GM19324 (cell line): Measurements from ENCODE around the gene SFXN3.

Source experiments
- ATAC-seq: cut with Tn5 transposase; IDR thresholded peaks from one replicate; pipeline ENCODE4 v1.9.1; 2021; ENCODE audit warnings: mild to moderate bottlenecking, moderate library complexity; ENCODE audit not compliant: unreplicated experiment, low FRiP score

Gene SFXN3

DNA sequence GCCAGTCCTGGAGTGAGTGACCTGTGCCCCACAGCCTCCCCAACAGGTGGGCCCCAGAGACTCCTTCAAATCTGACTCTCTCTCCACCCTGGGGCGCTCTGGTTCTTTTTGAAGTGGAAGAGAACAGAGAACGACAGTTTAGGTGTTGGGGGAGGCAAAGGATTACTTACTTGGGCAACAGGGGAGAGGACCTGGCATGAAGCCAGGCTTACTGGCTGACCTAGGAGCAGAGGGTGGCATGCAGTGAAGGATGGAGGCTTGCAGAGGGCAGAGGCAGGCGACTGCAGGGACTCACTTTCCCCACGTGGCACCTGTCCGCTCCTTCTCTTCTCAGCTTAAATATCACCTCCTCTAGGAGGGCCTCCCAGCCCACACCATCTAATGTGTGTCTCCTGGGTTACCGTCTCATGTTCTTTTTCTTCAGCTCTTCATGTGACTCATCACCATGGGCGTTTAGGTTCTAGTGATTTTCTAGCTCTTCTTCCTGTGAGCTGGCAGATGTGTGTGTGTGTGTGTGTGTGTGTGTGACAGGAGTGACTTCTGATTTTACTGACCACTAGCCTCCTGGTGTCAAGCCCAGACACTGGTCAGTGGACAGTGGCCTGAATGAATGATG is 16.0 kb upstream of the SFXN3 start:
- ATAC-seq = no peak

DNA sequence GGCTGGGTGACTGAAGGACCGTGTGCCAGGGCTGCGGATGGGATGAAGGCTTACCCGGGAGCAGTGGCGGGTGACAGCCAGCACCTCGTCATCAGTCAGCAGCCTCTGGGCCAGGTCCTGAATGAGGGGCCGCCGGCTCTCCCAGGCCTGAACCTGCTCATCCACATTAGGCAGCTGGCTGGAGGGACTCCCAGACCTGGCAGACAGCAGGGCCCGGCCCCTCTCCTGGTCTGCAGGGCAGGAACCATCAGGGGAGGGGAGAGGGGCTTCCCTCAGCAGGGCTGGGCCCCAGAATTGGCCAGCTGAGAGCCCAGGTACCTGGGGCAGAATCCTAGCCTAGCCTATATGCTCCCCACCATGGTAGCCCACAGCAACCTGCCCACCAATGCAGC is 15.5 kb upstream of the SFXN3 start:
- ATAC-seq = no peak

DNA sequence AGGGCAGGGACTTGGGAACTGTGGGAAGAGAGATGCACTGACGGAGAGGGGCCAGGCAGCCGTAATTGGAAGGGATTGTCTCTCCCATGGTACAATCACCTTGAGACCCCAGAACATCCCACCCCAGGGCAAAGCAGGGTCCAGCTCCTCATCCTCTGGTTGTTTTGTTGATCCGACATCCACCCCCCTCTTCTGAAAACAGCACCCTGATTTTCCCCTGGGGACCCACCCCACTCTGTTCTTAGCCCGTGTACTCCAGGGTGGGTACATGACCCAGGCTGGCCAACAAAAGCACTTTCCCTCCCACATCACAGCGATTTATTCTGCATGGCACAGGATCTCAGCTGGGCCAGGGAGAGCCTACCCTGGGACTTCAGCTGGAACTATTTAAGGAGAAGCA is 14.2 kb upstream of the SFXN3 start:
- ATAC-seq = no peak

DNA sequence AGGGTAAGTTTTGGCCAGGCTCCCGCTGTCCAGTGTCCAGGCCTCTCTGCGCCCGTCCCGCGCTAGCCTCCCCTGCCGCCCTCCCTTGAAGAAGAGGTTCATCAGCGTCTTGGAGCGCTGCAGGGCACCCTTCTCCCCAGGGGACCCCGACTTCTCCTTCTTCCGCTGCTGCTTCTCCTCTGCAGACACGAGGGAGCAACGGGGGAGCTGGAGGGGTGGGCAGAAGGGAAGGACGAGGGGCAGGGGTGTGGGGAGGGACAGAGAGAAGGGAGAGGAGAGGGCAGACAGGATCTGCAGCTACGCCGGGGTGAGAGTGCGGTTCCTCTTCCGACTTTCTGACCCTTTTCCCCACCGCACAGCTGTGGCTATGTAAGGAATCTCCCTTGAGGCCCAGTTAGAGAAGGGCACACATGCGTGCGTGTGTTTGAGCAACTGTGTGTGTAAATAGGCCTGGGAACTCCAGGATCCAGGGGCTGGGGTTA is 12.9 kb upstream of the SFXN3 start:
- no peak for ATAC-seq

DNA sequence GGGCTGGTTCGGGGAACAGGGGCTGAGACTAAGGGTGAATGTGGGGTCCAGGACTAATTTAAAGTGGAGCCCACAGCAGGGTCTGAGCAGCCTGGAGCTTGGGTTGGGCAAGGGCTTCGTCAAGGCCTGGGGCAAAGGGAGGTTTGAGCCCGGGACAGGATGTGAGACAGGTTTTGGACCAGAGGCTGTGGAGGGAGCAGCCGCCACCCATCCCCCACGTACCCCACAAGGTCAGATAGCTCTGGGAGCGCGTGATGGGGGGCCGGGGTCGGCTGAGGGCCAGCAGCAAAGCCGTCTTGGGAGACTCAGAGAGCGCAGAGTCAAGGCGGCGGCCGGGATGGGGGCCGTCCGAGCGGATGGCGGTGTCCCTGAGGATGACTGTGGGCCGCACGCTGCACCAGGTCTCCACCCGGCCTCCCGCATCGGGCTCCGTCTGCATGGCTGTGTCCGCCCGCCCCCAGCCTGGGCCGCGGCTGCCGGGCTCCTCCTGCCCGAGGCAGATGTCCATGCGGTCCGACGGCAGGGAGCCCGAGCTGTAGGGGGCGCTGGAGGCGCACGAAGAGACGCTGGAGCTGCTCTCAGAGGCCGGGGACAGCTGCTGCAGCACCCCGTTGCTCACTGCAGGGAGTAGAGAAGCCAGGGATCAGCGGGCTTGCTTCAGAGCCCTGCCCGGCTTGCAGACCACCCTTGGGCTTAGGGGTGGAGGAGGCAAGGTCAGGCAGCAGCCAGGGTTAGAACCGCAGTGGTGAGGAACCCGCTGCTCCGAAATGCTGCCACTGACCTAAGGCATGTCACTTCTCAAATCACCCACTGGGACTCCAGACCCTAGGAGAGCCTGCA is 12.2 kb upstream of the SFXN3 start:
- no peak for ATAC-seq

DNA sequence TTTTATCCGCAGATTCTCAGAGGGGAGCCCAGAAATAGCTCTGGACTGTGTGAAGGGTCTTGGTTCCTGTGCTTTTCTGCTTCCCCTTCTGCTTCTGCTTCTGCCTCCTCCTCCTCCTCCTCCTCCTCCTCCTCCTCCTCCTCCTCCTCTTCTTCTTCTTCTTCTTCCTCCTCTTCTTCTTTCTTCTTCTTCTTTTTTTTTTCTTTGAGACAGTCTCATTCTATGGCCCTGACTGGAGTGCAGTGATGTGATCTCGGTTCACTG is 11.7 kb upstream of the SFXN3 start:
- no peak for ATAC-seq

DNA sequence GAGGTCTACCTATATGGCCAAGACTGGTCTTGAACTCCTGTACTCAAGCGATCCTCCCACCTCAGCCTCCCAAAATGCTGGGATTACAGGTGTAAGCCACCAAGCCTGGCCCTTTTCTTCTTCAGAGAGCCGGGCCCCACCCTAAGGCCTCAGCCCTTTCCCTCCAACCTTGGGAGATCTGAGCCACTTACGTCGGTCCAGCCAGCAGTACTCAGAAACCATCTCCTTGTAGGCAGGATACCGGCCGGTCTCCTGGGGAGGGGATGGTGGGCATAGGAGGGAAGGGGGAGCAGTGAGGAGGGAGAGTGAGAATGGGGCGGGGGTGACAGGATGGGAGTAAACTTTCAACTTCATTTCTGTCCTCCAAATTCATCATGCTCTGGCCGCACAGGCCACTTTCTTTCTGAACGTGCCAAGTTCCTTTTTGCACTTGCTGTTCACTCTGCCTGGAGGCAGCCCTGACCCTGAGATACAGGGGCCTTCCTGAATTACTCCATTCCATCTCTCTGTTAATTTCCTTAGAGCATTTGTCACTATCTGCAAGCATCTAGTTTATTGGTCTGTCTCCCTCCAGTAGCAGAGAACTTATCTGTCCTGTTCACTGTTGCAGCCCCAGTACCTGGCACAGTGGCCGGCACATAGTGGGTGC is 10.5 kb upstream of the SFXN3 start:
- no peak for ATAC-seq

DNA sequence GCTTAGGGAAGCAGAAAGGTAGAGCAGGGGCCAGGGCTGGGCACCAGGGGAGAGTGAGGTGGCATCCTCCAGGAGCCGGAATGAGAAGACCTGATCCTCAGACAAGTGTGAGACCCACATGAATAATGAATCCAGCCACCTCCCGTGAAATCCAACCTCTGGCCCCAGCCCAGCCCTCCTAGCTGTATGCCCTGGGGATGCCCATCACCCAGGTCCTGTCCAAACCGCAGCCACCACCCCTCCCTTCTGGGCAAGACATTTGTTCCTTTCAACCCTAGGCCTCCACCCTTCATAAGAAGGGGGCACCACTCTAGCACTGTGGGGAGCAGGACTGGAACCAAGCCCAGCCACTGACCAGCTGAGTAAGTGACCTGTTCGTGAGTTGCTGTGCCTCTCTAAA is 9.8 kb upstream of the SFXN3 start:
- ATAC-seq = no peak

DNA sequence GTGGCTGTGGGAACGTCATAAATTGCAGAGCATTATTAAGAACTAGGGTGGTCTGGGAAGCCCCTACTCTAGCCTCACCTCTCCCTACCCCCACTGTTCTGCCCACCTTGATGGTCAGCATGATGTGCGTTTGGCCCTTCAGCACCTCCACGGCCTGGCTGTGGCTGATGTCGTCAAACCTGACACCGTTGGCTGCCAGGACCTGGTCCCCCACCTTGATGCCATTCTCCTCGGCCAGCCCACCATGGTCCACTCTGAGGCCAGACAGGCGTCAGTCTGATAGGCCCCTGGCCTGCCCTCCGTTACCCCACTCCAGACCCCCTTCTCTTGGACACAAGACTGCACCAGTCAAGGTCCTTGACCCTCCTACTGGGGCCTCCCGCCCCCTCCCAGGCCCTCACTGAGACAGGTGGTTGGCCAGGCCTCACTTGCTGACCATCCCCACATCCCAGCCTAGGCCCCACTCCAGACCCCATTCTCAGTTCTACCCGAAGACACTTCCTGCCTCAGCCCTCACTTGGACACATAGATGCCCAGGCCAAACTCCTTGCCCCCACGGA is 9.3 kb upstream of the SFXN3 start:
- ATAC-seq = no peak

DNA sequence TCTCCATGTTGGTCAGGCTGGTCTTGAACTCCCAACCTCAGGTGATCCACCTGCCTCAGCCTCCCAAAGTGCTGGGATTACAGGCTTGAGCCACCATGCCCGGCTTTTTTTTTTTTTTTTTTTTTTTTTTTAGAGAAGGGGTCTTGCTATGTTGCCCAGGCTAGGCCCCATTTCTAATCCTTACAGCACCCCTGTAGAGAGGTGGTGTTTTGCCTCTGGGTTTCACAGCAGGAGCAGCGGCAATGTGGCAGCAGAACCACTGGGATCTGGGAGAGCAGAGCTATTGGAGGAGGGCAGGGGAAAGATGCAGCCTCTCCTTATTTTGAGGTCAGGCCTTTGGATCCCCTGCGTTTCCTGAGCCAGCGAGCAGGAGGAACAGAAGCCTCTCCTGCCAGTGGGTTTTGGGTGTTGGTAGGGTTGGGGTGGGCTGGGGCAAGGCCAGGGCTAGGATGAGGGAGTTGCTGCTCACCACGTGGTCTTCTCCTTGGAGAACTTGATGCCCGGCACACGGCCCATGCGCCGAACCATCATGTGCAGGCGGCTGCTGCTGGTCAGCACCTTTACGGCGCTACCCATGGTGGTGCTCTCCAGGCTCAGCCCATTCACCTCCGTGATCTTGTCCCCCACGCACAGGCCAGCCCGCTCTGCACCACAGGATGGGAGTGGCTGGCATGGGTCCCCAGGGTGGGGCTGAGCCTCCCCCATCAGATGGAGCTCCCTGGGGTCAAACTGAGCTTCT is 7.9 kb upstream of the SFXN3 start:
- ATAC-seq = no peak

DNA sequence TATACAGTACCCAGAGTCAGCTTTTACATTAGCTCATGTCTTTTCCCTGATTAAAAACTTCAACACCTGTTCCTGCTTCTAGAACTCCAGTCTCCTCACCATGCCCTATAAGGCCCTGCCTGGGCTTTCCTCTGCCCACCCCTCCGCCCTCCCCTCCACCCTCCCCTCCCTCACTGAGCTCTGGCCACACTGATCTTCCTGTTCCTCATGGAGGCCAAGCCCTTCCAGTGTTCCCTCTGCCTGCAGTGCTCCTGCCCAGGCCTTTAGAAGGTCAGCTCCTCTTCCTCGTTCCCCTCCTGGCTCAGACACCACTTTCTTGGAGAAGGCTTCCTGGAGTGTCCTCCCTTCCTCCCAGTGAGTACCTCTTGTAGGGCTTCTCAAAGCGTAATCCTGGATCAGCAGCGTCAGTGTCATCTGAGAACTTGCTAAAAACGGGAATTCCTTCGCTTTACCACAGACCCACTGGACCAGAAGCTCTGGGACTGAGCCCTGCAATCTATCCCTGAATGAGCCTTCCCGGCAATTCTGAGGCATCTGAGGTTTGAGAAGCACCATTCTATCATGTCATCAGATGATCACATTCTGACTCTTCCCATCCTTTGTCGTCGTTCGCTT is 3.8 kb upstream of the SFXN3 start:
- no peak for ATAC-seq

DNA sequence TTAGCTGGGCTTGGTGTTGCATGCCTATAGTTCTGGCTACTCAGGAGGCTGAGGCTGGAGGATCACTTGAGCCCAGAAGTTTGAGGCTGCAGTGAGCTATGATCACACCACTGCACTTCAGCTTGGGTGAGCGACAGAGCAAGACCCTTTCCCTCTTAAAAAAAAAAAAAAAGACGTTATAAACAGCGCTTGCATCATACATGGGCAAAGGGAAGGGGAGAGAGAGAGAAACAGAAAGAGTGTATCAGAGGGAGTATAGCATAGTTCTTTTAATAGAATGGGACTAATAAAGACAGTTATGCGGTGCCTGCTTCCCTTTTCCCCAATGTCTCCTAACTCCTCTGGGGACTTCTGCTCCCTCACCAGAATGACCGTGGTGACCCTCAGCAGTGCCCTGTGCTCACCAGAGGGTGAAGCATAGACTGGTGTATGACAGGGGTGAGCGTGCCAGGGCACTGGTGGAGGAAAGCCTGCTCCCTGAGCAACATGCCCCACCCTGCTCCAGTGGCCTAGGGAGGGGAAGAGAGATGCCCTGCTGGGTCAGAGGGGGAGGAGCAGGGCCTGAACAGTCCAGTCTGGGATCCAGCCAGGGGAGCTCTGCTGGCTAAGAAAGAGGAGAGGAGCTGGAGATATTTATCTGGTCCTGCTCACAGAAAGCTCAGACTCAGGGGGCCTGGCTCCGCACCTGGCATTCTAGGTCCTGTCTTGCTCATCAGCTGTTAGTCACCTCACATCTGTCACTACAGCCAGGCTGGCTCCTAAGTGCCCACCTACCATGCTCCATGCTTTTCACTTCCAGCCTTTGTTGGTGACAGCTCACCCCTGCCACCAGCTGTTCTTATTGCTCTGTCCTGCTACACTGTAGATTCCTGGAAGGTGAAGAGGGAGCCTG is 2.3 kb upstream of the SFXN3 start:
- ATAC-seq = no peak

DNA sequence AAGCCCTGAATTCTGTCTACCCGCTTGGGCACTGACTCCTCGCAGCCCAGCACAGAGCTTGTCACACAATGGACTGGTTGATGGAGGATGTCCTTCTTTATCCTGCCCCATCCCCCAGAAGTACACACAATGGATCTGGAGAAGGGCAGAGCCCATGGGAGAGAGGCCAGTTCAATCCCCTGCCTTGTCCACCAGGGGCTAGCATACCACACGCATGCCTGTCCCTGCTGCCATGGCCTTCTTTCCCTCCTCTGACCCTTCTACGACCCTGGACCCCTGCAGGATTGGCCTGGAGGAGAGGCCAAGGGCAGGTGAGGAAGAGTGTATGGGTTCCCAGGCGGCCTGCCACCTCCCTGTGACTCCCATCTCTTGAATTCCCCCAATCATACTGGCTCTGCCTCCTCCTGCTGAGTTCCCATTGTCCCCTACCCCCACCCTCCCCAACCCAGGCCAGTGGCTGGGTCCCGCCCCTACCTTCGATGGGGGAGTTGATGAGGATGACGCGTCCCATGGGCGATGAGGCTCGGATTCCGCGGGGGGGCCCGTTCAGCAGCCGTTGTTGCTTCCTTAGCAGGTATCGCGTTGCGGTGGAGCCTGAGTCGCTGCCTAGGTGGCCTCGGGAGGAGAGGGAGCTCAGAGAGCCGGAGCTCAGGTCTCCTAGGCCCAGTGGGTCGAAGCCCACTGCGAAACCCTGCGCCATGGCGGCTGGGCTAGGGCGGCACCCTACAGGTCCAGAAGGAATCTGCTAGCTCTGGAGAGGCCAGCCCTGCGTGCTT is 1.3 kb upstream of the SFXN3 start:
- no peak for ATAC-seq

DNA sequence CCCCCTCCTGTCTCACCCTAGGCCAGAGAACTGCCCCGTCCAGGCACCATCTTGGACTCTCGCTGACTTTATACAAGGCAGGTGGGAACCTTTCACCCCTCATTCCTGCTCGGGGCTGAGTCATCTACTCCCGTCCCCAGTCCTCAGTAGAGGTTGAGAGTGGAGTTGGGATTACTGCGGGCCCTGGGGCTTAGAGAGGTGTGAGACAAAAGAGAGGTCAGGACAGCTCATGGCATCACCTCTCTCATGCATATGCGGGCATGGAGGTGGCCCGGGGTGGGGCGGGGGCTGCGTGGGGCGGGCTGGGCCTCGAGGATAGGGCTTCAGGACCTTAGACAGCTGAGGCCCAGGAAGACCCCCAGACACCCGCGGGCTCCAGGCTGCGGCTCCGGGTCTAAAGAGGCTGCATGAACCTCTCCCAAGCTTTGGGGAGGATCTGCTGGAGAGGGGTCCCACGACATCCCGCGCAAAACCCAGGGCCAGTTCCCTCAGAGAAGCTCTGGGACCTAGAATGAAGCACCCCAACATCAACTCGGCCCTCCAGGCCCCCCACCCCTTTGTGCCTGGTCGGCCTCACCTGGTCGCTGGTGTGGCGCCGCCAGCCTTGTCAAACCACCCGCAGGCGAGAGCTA is 422 bp upstream of the SFXN3 start:
- no peak for ATAC-seq

DNA sequence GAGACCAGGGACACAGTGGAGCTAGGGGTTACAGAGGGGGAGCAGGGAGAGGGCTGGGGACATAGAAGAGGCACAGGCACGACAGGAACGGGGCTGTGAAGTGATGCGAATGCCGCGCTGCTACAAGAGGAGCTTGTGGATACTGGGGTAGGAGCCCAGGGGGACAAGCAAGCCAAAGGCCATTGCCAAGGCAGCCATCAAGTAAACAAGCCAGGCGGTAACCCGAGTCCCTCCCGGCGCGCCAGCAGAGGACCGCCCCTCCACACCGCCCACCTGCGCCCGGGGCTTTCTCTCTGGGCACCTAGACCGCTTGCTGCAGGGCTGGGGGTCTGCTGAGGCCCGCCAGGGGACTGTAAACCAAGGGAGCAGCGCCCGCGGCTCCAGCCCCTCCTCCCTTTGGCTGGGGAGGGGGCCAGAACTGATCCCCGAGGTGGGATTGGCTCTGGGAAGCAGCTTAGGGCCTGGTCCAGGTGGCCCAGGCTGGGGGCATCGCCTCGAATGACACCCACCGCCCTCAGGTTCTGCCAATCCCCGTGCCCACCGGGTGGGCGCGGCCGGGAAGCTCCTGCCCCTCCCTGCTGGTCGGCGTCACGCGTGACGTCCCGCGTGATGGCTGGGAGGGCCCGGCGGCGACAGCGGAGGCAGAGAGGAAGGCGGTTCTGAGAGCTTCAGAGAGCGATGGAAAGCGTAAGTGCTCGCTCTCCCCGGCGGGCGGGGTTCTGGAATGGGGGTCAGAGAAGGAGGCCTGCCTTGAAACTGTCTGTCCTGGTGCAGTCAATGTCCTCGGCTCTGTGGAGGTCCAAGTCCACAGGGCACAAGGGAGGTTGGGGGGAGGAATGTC is 982 bp downstream of the SFXN3 start:
- no peak for ATAC-seq

DNA sequence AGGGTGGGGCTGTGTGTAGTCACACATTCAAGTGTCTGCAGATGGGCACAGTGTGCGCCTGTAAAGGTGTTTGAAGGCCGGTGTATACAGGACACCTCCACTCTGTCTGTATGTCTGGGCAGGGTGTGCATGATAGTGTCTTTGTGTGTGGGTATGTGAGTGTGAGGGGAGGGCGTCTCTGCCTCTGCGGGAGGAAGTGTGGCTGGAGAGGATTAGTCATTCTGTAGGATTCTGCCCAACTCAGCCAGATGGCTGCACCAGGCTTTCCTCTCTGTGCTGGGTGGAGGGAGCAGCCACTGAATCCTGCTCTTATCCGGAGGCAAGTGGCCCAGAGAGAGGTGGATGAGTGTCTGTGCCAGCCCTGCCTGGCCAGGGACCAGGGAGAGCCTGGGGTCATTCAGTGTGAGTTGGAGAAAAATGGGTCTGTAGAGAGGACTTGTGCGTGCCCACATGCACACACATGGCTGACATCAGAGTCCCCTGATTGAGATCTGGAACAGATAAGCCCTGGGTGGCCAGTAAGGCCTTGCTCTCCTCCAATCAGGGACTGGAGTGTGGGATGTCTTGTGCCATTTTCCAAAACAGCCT is 1.7 kb downstream of the SFXN3 start:
- no peak for ATAC-seq

DNA sequence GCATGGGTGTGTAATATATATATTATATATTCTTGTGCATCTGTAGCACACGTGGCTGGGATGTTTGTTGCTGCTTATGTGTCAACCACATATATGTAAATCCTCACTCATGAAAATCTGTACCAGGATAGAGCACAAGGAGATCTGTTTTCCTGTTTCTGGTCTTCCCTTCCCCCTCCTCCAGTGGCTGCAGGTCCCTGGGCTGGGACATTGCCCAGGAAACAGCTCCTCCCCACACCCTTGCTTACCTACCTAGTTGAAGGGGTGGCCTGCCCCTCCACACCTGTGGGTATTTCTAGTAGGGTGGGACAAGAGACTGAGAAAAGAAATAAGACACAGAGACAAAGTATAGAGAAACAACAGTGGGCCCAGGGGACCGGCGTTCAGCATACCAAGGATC is 2.2 kb downstream of the SFXN3 start:
- no peak for ATAC-seq
